Gastrocnemius medialis (tissue), 4 donors: ENCODE results near the gene SPRR3. TPM values are rescaled to one million over a fixed set of nuclear protein-coding genes. Genes with fewer than 3 reads are reported as not detected.

ENCODE experiments used
- ATAC-seq, 2 donors: fragments of 150-250 bp; one replicate each; pipeline ENCODE4 v1.9.1; 2016
- DNase-seq, 2 donors: peaks; one replicate each; pipeline ENCODE4 v3.0.0-alpha.2; 2019
- H3K27ac ChIP-seq, 4 donors: fragments of 200-600 bp; sonication (generic); 1 replicate in 1 of 4; 2 replicates in 3 of 4; pipeline ENCODE4 v1.5.1; 2016 to 2018; ENCODE audit warnings: mild to moderate bottlenecking in 2 of 4, moderate library complexity in 1 of 4
- H3K27me3 ChIP-seq, 3 donors: fragments of 200-600 bp; sonication (generic) in 2 of 3; 1 replicate in 1 of 3; 2 replicates in 2 of 3; pipeline versions ENCODE4 v1.5.1 to v1.6.0; 2016 to 2019; ENCODE audit warnings: mild to moderate bottlenecking in 1 of 3, moderate library complexity in 1 of 3
- H3K36me3 ChIP-seq, 2 donors: fragments of 200-600 bp; sonication (generic) in 1 of 2; one replicate each; pipeline ENCODE4 v1.5.1; 2017 to 2018
- H3K4me1 ChIP-seq, 2 donors: fragments of 200-600 bp; sonication (generic) in 1 of 2; one replicate each; pipeline ENCODE4 v1.5.1; 2016 to 2017; ENCODE audit warnings: mild to moderate bottlenecking in 2 of 2
- H3K4me3 ChIP-seq, 4 donors: fragments of 200-600 bp; sonication (generic) in 3 of 4; 1 replicate in 1 of 4; 2 replicates in 3 of 4; pipeline ENCODE4 v1.5.1; 2016 to 2019; ENCODE audit warnings: mild to moderate bottlenecking in 2 of 4
- H3K9me3 ChIP-seq, 3 donors: fragments of 200-600 bp; sonication (generic) in 2 of 3; 1 replicate in 1 of 3; 2 replicates in 2 of 3; pipeline ENCODE4 v1.5.1; 2016 to 2019
- CTCF ChIP-seq, 5 experiments: fragments of 450-650 bp in 3 of 5; fragments of 200-600 bp in 2 of 5; sonication (generic) in 2 of 5; IDR thresholded peaks in 4 of 5; conservative IDR thresholded peaks in 1 of 5; 1 replicate in 4 of 5; 2 replicates in 1 of 5; pipeline ENCODE4 v1.5.1; 2016 to 2019; ENCODE audit warnings: antibody characterized with exemption in 5 of 5, mild to moderate bottlenecking in 3 of 5, moderate library complexity in 3 of 5
- POLR2A ChIP-seq, 2 donors: fragments of 450-650 bp; IDR thresholded peaks; one replicate each; pipeline ENCODE4 v1.6.1; 2017; ENCODE audit warnings: antibody characterized with exemption in 2 of 2, mild to moderate bottlenecking in 2 of 2, moderate library complexity in 2 of 2
- in situ Hi-C, 4 donors: fragments of 200-750 bp; cut with MboI; loops; one replicate each; pipeline versions ENCODE4 v1.15.0 to v1.8.0; 2017; ENCODE audit warnings: low sequenced_read_pairs in 4 of 4
- intact Hi-C: fragments of 100-400 bp; cut with DNase I; formaldehyde crosslinking; loops from one replicate; pipeline ENCODE4 v1.15.1; 2023; ENCODE audit warnings: low total_unique reads
- total RNA-seq, 4 donors: library from RNA; depleted of rRNA; stranded (reverse); fragments of >200 nt; gene quantifications; one replicate each; pipeline versions ENCODE4 v1.1.0 to v1.2.3, GENCODE V29; 2016

SPRR3 gene
- total RNA-seq, 4 donors from 2014 or later = not detected

DNA sequence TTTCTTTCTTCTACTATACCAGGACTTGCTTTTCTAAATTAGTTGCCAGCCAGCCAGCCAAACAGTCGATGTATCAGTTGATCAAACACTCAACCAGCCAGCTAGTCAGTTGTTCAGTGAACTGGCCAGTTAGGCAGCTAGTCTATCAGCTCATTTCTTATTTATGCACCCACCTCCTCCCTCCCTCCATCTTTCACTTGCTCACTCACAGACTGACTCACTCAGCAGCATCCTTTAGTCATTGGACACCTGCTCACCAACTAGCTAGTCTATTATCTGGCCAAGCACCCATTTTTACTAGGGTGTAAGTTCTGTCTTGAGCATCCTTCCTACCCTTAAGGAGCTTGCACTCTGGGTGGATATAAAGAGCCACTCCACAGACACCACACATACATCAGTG is 37.0 kb upstream of the SPRR3 start:
- in situ Hi-C loops (no loop called here), intact Hi-C loops (no loop called here)
- ATAC-seq = no peak
- Histone ChIP-seq H3K36me3 (no peaks in the 10 kb centered on the region), H3K27me3 (no peaks in the 10 kb centered on the region), H3K9me3 (no peaks in the 10 kb centered on the region), H3K27ac (no peak overlapping the region), H3K4me3 (no peak overlapping the region), H3K4me1 (no peaks in the 10 kb centered on the region)
- no peak for DNase-seq
- no peak for TF ChIP-seq CTCF (IDR thresholded peaks at IDR 0.05 in 4 of 5, conservative IDR thresholded peaks at IDR 0.05 in 1 of 5)
- TF ChIP-seq POLR2A (IDR thresholded peaks at IDR 0.05) = no peak

GRCh38 chr1:152965853-152966252 is 35.7 kb upstream of the SPRR3 start:
- DNase-seq = no peak

GRCh38 chr1:152967201-152967600 is 34.3 kb upstream of the SPRR3 start:
- no peaks in the 10 kb centered on the region for H3K4me1 ChIP-seq
- no peaks in the 10 kb centered on the region for H3K27me3 ChIP-seq
- H3K27ac ChIP-seq = no peak overlapping the region
- H3K4me3 ChIP-seq = no peak overlapping the region
- TF ChIP-seq CTCF (IDR thresholded peaks at IDR 0.05 in 4 of 5, conservative IDR thresholded peaks at IDR 0.05 in 1 of 5) (no peak), POLR2A (IDR thresholded peaks at IDR 0.05) (no peak)
- no peaks in the 10 kb centered on the region for H3K36me3 ChIP-seq
- in situ Hi-C loops = no loop called here
- no peak for DNase-seq
- no peaks in the 10 kb centered on the region for H3K9me3 ChIP-seq
- no peak for ATAC-seq
- intact Hi-C loops = no loop called here

More at GRCh38 chr1:152965853-152966252, 35.7 kb upstream of the SPRR3 start:
- Histone ChIP-seq H3K9me3 (no peaks in the 10 kb centered on the region), H3K4me1 (no peaks in the 10 kb centered on the region), H3K4me3 (no peak overlapping the region), H3K36me3 (no peaks in the 10 kb centered on the region), H3K27ac (no peak overlapping the region), H3K27me3 (no peaks in the 10 kb centered on the region)
- intact Hi-C loops (no loop called here), in situ Hi-C loops (no loop called here)
- TF ChIP-seq CTCF (IDR thresholded peaks at IDR 0.05 in 4 of 5, conservative IDR thresholded peaks at IDR 0.05 in 1 of 5) = no peak
- TF ChIP-seq POLR2A (IDR thresholded peaks at IDR 0.05) = no peak
- no peak for ATAC-seq

- DNase-seq (no peak), ATAC-seq (no peak)
- no peak overlapping the region for H3K4me3 ChIP-seq
- H3K27me3 ChIP-seq = no peaks in the 10 kb centered on the region
- in situ Hi-C loops (no loop called here), intact Hi-C loops (no loop called here)
- H3K36me3 ChIP-seq = no peaks in the 10 kb centered on the region
- H3K27ac ChIP-seq = no peak overlapping the region
- no peak for TF ChIP-seq POLR2A (IDR thresholded peaks at IDR 0.05)
- no peak for TF ChIP-seq CTCF (IDR thresholded peaks at IDR 0.05 in 4 of 5, conservative IDR thresholded peaks at IDR 0.05 in 1 of 5)
- H3K9me3 ChIP-seq = no peaks in the 10 kb centered on the region
- H3K4me1 ChIP-seq = no peaks in the 10 kb centered on the region
Observed at GRCh38 chr1:152968248-152968647, 33.3 kb upstream of the SPRR3 start.

DNA sequence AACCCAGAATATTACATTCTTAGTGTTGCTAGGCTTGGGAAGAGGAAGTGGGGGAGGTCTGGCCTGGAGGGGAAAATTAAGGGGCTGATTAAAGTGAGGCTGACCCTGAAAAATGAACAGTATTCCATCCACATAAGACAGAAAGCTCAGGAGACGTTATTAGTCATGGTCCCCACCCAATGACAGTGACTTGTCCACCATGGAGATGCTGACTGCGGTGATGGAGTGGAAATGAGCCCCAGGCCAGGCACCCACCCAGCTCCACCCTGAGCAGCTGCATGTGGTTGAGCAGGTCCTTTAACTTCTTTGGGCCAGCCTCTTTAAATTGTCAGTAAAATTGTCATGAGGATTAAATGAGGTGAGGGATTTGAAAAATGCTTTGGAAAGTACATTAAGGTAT is 32.5 kb upstream of the SPRR3 start:
- in situ Hi-C loops = no loop called here
- Histone ChIP-seq H3K27me3 (no peaks in the 10 kb centered on the region), H3K4me1 (no peaks in the 10 kb centered on the region), H3K27ac (no peak overlapping the region), H3K4me3 (no peak overlapping the region), H3K36me3 (no peaks in the 10 kb centered on the region), H3K9me3 (no peaks in the 10 kb centered on the region)
- ATAC-seq = no peak
- TF ChIP-seq CTCF (IDR thresholded peaks at IDR 0.05 in 4 of 5, conservative IDR thresholded peaks at IDR 0.05 in 1 of 5) (no peak), POLR2A (IDR thresholded peaks at IDR 0.05) (no peak)
- no peak for DNase-seq
- intact Hi-C loops = no loop called here
